Thyroid gland (tissue), 4 donors: ENCODE data around the gene KRTAP5-7. TPM values are rescaled to one million over a fixed set of nuclear protein-coding genes. Genes with fewer than 3 reads are reported as not detected.
"Not testable (repeated sequence)": the region's sequence is repeated elsewhere in the genome, so short reads cannot be mapped to it uniquely, and the experiment has no call there.

ENCODE experiments used
- DNase-seq, 2 donors: peaks; one replicate each; pipeline ENCODE4 v3.0.0-alpha.2; 2019
- H3K27ac ChIP-seq, 3 donors: fragments of 200-600 bp; sonication (generic); 1 replicate in 2 of 3; 2 replicates in 1 of 3; pipeline ENCODE4 v1.5.1; 2016 to 2019; ENCODE audit warnings: mild to moderate bottlenecking in 1 of 3, moderate library complexity in 1 of 3
- H3K27me3 ChIP-seq: fragments of 200-600 bp; sonication (generic); one replicate; pipeline ENCODE4 v1.5.1; 2019
- H3K36me3 ChIP-seq, 2 donors: fragments of 200-600 bp; sonication (generic); one replicate each; pipeline ENCODE4 v1.5.1; 2016 to 2019
- H3K4me1 ChIP-seq, 2 donors: fragments of 200-600 bp; sonication (generic); one replicate each; pipeline ENCODE4 v1.5.1; 2017 to 2019
- H3K4me3 ChIP-seq, 3 donors: fragments of 200-600 bp; sonication (generic); replicated peaks in 1 of 3; 1 replicate in 2 of 3; 2 replicates in 1 of 3; pipeline ENCODE4 v1.5.1; 2016; ENCODE audit warnings: mild to moderate bottlenecking in 1 of 3
- H3K9me3 ChIP-seq: fragments of 200-600 bp; sonication (generic); one replicate; pipeline ENCODE4 v1.5.1; 2017
- CTCF ChIP-seq, 6 experiments: fragments of 200-600 bp in 3 of 6; fragments of 450-650 bp in 3 of 6; sonication (generic) in 3 of 6; IDR thresholded peaks; one replicate each; pipeline ENCODE4 v1.5.1; 2016 to 2019; ENCODE audit warnings: antibody characterized with exemption in 6 of 6, mild to moderate bottlenecking in 2 of 6, inconsistent platforms in 1 of 6, moderate library complexity in 1 of 6
- POLR2A ChIP-seq, 2 donors: fragments of 450-650 bp; IDR thresholded peaks; one replicate each; pipeline ENCODE4 v1.6.1; 2017; ENCODE audit warnings: antibody characterized with exemption in 2 of 2, mild to moderate bottlenecking in 2 of 2, moderate library complexity in 1 of 2
- WGBS, 2 donors: methylation state at CpG; one replicate each; pipeline ENCODE4 v1.1.5; 2017; 5-methylcytosine and 5-hydroxymethylcytosine counted together
- intact Hi-C: fragments of 100-400 bp; cut with DNase I; formaldehyde crosslinking; loops from one replicate; pipeline ENCODE4 v1.15.1; 2023
- total RNA-seq, 4 donors: library from RNA; depleted of rRNA; stranded (reverse); fragments of >200 nt; gene quantifications; one replicate each; pipeline ENCODE4 v1.2.3, GENCODE V29; 2016

KRTAP5-7 gene
- total RNA-seq, 4 donors from 2014 or later: 1.2 TPM; not detected in 3

GRCh38 chr11:71525938-71526495 is 1.1 kb upstream of the KRTAP5-7 start:
- no peak for DNase-seq
- no peak for TF ChIP-seq CTCF (IDR thresholded peaks at IDR 0.05)
- TF ChIP-seq POLR2A (IDR thresholded peaks at IDR 0.05): no peak
- H3K4me3 ChIP-seq: no peak overlapping the region
- H3K9me3 ChIP-seq: no peaks in the 10 kb centered on the region
- H3K36me3 ChIP-seq: no peaks in the 10 kb centered on the region
- H3K27ac ChIP-seq: no peak overlapping the region
- no peaks in the 10 kb centered on the region for H3K4me1 ChIP-seq
- H3K27me3 ChIP-seq: no peaks in the 10 kb centered on the region
- intact Hi-C loops: no loop called here
- WGBS, 2 donors: 82 to 96% methylated on average over 2 of the region's 2 CpGs

- no peak for TF ChIP-seq POLR2A (IDR thresholded peaks at IDR 0.05)
- no peak for TF ChIP-seq CTCF (IDR thresholded peaks at IDR 0.05)
Observed at GRCh38 chr11:71527576-71528210, 626 bp downstream of the KRTAP5-7 start.

GRCh38 chr11:71530602-71531001 is 3.5 kb downstream of the KRTAP5-7 start:
- Histone ChIP-seq H3K4me1 (no peaks in the 10 kb centered on the region), H3K27ac (no peak overlapping the region), H3K27me3 (no peaks in the 10 kb centered on the region), H3K36me3 (no peaks in the 10 kb centered on the region), H3K4me3 (no peak overlapping the region), H3K9me3 (no peaks in the 10 kb centered on the region)
- TF ChIP-seq CTCF (IDR thresholded peaks at IDR 0.05): no peak
- no peak for TF ChIP-seq POLR2A (IDR thresholded peaks at IDR 0.05)
- DNase-seq: no peak
- WGBS, 2 donors: 83% methylated on average over 11 of the region's 11 CpGs
- intact Hi-C loops: no loop called here

More at GRCh38 chr11:71527576-71528210, 626 bp downstream of the KRTAP5-7 start:
- H3K36me3 ChIP-seq: no peaks in the 10 kb centered on the region
- H3K4me1 ChIP-seq: no peaks in the 10 kb centered on the region
- H3K9me3 ChIP-seq: no peaks in the 10 kb centered on the region
- no peaks in the 10 kb centered on the region for H3K27me3 ChIP-seq
- H3K27ac ChIP-seq: no peak overlapping the region
- intact Hi-C loops: no loop called here
- H3K4me3 ChIP-seq: no peak overlapping the region
- 85 to 86% methylated on average over 6 of the region's 6 CpGs for WGBS, 2 donors
- DNase-seq: no peak

- Histone ChIP-seq H3K9me3 (no peaks in the 10 kb centered on the region), H3K36me3 (no peaks in the 10 kb centered on the region), H3K4me3 (no peak overlapping the region), H3K4me1 (no peaks in the 10 kb centered on the region), H3K27me3 (no peaks in the 10 kb centered on the region), H3K27ac (no peak overlapping the region)
- intact Hi-C loops: no loop called here
- no peak for DNase-seq
- WGBS, 2 donors: 81 to 83% methylated on average over 10 of the region's 10 CpGs
- no peak for TF ChIP-seq CTCF (IDR thresholded peaks at IDR 0.05)
- no peak for TF ChIP-seq POLR2A (IDR thresholded peaks at IDR 0.05)
Observed at GRCh38 chr11:71532036-71532610, 5.1 kb downstream of the KRTAP5-7 start.

- H3K4me3 ChIP-seq, DNase-seq, intact Hi-C loops, H3K9me3 ChIP-seq, H3K4me1 ChIP-seq, H3K36me3 ChIP-seq, H3K27me3 ChIP-seq, H3K27ac ChIP-seq: not testable (repeated sequence)
- 82 to 84% methylated on average over 17 of the region's 17 CpGs for WGBS, 2 donors
Observed at GRCh38 chr11:71534711-71535608, 7.9 kb downstream of the KRTAP5-7 start.
